ENCODE data around the gene PPM1H.

Gene PPM1H

DNA sequence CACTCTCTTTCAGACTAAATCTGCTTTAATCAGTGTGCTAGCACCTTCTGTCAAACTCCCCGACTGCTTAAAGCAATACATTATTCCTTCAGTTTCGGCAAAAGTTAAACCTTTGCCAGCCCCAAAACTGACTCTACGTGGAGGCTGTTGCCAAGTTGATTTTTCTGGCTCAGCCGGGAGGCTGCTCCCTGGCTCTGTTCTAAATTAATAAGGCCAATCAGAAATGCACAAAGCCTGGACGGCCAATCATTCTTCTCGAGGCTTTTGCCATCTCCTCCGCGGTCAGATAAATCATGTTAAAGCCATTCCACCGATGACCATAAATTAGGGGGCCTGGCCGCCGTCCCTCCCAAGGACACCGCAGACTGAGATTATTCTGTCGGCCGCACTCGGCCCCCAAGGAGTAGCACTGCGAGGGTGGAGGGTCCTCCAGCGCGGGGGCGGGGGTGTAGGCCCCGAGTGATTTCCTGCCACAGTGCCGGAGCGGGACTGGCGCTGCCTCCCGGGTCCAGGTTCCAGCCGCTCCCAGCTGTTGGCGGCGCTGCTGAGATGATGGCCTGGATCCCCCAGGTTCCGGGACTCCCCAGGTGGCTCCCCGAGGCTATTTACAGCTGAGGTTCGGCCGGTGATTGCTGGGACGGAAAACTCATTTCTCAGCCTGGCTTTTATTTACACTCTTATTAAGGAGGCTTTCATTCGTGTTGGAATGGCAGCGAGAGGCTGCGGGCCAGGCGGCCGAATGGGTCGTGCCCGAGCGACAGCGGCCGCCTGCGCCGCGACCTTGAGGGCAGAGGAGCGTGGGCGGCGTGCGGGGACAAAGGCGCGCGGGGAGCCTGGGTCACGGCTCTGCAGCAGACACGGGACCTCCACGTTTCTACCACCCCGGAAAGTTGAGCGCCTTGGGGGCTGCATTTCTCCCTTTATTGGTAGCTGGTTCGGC lies 303.2 kb downstream of the PPM1H start:
- DNase-seq, result peak; percentile 78

DNA sequence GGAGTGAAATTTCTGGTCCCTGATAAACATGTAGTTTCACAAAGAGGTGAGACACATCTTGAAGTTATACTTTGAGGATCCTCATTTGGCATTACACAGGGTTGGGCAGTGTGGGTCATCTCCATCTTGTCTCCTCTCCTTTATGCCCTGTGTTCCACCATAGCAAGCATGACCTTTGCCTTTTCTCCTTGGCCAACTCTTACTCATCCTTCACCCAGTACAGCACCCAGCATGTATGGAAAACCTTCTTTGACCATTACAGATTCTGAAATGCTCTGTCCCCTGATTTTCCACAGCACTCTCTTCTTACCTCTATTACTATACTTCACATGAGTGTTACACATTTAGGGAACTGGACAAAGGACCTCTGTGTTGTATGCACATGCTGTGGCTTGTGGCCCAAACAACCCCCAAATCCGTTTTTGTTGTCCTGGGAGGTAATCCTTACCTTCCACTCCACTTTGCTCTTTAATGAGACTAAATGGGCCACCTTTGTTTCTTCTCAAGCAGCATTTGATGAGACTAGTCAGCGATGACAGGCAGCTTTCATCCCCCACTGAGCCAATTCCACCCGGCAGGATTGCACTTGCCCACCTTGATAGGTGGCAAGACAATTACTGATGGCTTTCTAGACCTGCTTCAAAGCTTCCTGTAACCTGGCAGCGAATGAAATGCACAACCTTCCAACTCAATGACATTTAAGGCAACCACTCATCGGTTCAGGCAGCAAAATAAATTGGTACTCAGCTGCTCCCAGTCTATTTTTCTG lies 304.8 kb downstream of the PPM1H start:
- no peak for DNase-seq

DNA sequence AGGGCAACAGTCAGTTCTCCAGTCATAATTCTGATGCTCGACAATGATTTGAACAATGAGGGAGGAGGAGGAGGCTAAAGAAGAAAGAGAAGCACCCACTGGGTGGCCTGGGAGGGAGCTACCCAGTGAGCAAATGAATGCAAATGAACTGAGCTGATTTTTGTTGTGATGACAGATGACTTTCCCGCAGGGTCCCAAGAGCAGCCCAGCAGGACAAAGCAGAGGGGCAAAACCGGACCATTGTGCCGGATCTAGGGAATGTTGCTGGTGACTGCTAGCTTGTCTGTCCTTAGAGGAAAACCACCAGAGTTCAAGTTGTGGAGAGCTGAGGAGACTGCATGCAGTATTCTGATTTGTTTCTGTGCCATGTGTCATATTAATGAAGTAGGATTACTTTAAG lies 305.5 kb downstream of the PPM1H start:
- DNase-seq, result no peak

DNA sequence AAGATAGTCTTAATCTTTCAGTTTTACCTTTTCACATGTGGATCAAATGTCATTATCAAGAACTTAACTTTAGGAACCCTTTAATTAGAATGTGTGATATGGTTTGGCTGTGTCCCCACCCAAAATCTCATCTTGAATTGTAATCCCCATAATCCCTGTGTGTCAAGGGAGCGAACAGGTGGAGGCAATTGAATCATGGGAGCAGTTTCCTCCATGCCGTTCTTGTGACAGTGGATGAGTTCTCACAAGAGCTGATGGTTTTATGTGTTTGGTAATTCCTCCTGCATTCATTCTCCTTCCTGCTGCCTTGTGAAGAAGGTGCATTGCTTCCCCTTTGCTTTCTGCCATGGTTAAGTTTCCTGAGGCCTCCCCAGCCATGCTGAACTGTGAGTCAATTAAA lies 307.8 kb downstream of the PPM1H start:
- DNase-seq, result no peak

GRCh38 chr12:62625228-62625627 lies 309.7 kb downstream of the PPM1H start:
- peak; percentile 97 for DNase-seq

- no peak for DNase-seq
These were observed 312.8 kb downstream of the PPM1H start for GRCh38 chr12:62622177-62622576.

DNA sequence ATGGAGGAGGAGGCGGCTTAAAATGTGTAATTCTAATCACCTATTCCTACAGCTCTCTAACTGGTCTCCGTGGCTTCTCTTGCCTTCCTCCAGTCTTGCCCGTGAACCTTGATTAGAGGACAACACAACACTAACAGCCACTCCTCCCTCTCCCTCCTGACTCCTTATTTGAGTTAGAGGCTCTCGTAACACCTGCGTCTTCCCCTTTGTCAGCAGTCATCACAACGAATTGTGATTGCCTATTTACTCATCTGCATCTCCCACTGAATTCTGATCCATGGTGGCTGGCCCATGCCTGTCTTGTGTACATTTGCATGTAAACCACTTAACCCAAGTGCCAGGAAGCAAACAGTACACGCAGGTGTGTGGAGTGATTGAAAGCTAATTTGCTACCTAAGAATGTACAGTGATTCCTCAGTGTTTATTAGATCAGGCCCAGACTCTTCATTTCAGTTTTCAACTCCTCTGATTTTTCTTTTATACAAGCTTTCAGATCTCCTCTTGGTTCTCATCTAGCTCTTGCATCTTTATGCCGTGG lies 313.8 kb downstream of the PPM1H start:
- DNase-seq, result no peak

- no peak for DNase-seq
These were observed 316.0 kb downstream of the PPM1H start for GRCh38 chr12:62618930-62619329.

DNA sequence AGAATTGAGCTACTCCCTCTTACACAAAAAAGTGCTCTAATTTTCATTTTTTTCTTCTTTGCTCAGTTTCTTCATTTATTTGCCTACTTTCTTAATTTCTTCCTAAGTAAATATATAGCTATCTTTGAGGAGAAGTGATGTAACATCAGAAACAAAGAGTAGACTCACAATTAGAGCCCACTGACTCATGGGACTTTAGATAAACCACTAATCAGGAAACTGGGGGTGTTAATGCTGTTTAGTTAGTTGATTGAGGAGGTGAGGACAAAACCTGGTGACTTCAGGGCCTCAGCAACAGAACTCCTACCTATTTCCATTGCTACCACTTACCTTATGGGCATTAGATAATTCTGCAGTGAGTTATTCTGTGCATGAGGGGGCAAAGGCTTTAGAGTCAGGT lies 316.6 kb downstream of the PPM1H start:
- DNase-seq, result no peak

- DNase-seq, result no peak
These were observed 321.9 kb downstream of the PPM1H start for GRCh38 chr12:62613081-62613480.

DNA sequence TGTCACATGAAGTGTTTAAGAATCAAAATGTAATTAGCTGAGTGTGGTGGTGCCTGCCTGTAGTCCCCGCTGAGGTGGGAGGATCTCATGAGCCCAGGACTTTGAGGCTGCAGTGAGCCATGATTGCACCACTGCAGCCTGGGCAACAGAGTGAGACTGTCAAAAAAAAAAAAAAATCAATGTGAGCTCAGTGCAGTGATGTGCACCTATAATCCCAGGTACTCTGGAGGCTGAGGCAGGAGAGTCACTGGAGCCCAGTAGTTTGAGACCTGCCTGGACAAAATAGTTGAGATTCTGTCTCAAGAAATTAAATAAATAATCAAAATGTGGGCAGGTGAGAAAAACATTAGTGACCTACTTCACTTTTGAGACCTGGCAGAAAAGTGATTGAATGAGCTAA lies 328.3 kb downstream of the PPM1H start:
- no peak for DNase-seq

- DNase-seq, result no peak
These were observed 329.0 kb downstream of the PPM1H start for GRCh38 chr12:62605981-62606380.

- DNase-seq, result peak; percentile 49
These were observed 330.1 kb downstream of the PPM1H start for GRCh38 chr12:62604871-62605270.

DNA sequence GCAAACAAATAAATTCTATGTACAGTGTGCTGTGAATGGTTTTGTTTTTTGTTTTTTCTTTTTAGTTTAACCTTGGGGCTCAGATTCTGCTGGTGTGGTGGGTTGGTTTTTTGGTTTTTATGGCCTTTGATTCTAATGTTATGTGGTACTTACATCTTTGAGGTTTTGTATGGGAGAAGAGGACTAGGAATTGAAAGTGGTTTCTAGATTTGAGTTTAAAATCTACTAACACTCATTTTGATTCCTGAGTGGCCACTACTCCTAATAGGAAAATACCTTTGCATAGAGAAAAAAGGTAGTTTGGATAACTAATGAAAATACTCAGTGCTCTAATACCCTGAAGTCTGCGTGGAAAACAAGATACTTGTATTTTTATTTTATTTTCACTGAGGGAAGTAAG lies 330.6 kb downstream of the PPM1H start:
- DNase-seq, result no peak

DNA sequence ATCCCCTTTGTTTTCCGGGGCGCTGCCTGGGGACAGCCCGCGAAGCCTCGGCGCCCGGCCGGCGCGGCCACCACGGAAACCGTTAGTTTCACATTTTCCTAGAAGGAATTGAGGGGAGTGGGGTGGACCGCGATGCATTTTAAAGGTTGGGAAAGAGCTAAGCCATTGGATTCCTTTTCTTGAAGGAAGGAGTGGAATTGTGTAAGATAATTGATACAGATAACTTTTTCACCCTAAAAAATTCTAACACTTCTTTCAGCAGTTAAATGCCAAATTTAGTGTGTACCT lies 331.2 kb downstream of the PPM1H start:
- no peak for DNase-seq

DNA sequence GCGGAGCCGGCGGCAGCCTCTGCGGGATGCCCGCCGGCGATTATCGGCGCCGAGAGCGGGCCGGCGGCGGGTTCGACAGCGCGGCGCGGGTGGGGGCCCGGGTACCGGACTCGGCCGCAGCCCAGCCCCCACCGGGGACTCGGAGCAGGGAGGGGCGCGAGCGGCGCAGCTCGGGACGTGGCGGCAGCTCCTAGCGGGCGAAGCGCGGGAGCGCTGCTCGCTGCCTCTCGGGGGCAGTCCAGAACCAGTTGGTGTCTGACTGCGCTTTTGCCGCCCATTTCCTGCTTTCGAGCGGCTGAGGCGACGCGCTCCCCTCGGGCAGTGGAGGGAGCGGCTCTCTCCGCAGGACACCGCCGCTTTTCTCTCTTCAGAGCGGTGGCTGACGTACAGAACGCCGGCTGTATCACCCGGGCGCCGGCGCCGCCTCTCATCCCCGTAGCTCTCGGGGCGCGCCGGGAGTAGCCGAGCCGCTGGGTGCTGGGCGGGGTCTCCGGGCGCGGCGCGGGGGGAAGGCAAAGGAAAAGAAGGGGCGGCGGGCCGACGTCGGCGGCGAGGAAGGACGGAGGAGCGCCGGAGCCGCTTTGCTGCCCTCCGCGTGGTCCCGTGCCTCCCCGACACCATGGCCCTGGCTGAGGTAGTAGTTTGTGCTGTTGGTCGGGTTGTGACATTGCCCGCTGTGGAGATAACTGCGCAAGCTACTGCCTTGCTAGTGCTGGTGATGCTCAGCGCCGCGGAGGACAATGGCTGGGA lies 331.7 kb downstream of the PPM1H start:
- peak; percentile 92 for DNase-seq

GRCh38 chr12:62602255-62603060 lies 332.5 kb downstream of the PPM1H start:
- DNase-seq, result peak; percentile 92

GRCh38 chr12:62601765-62602164 lies 333.2 kb downstream of the PPM1H start:
- no peak for DNase-seq

DNA sequence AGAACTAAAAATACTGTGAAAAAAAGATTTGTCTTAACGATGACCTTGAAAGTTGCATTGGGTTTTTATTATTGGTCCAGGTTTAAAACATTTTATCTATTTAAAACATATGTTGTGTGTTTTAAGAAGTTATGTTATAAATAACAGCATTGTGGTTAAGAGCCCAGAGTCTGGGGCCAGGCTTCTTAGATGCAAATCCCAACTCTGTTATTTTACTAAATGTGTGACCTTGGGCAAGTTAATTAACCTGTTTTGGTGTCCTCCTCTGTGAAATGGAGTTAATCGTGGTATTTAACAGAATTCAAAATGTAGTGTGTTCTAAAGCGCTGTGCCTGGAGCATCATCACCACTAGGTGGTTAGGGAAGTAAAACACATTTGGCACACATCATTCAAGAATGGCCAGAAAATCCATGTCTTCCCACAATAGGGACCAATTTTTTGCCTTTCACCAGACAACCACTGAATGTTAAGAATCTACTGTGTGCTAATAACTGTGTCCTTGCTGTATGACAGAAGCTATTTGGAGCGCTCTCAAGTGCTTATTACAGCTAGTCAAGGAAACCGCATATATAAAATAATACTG lies 335.0 kb downstream of the PPM1H start:
- no peak for DNase-seq

DNA sequence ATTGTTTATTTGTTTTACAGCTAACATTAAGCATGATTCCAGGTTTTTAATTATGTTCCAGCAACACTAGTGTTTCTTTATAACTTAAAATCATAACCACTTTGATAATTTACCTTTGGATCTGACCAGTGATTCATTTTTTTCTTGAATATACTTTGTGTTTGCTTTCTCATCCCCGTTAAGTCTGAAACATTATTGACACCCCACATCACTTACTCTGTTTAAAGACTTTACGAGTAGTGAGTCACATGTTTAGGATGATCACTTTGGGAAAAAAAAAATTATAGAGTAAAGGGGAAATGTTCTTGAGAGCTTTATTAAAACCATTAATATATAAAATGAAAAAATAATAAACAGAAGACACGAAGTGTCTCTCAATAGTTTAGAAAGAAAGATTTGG lies 336.1 kb downstream of the PPM1H start:
- DNase-seq, result no peak

GRCh38 chr12:62597253-62597652 lies 337.7 kb downstream of the PPM1H start:
- no peak for DNase-seq
